Karpas-422 (cell line): Measurements from ENCODE around the gene RANGRF. TPM values are rescaled to one million over a fixed set of nuclear protein-coding genes. Genes with fewer than 3 reads are reported as not detected.

ENCODE experiments used
- DNase-seq: peaks from one replicate; pipeline ENCODE4 v3.0.0-alpha.2; 2015
- H2AFZ ChIP-seq: fragments of 200-600 bp; sonication (generic); 2 replicates; pipeline ENCODE4 v1.6.1; 2014; ENCODE audit warnings: antibody characterized with exemption, low read length, mixed read lengths
- H3K27ac ChIP-seq: fragments of 200-600 bp; sonication (generic); 2 replicates; pipeline ENCODE4 v1.5.1; 2014; ENCODE audit warnings: mild to moderate bottlenecking, low read length, moderate library complexity
- H3K27me3 ChIP-seq: fragments of 200-600 bp; sonication (generic); 2 replicates; pipeline ENCODE4 v1.6.1; 2014; ENCODE audit warnings: low read length, mixed read lengths
- H3K36me3 ChIP-seq: fragments of 200-600 bp; sonication (generic); 2 replicates; pipeline ENCODE4 v1.6.1; 2014; ENCODE audit warnings: low read length, mixed read lengths; ENCODE audit not compliant: insufficient read depth
- H3K4me1 ChIP-seq: fragments of 200-600 bp; sonication (generic); 2 replicates; pipeline ENCODE4 v1.6.1; 2014; ENCODE audit warnings: mild to moderate bottlenecking, low read length, mixed read lengths
- H3K4me2 ChIP-seq: fragments of 200-600 bp; sonication (generic); 2 replicates; pipeline ENCODE4 v1.6.1; 2014; ENCODE audit warnings: low read length, low read depth, mild to moderate bottlenecking; ENCODE audit not compliant: poor library complexity, severe bottlenecking
- H3K4me3 ChIP-seq: fragments of 200-600 bp; sonication (generic); 2 replicates; pipeline ENCODE4 v1.5.1; 2014; ENCODE audit warnings: mild to moderate bottlenecking, antibody characterized with exemption, low read length, mixed read lengths
- H3K79me2 ChIP-seq: fragments of 200-600 bp; sonication (generic); 2 replicates; pipeline ENCODE4 v1.6.1; 2014; ENCODE audit warnings: mild to moderate bottlenecking, low read length, mixed read lengths
- H3K9ac ChIP-seq: fragments of 200-600 bp; sonication (generic); 2 replicates; pipeline ENCODE4 v1.6.0; 2014; ENCODE audit warnings: low read length
- H3K9me2 ChIP-seq: fragments of 200-600 bp; sonication (generic), shearing (Covaris generic); replicated peaks from 2 replicates; pipeline ENCODE4 v1.6.0; 2014; ENCODE audit warnings: mild to moderate bottlenecking, low read length, moderate library complexity; ENCODE audit not compliant: insufficient read depth
- H3K9me3 ChIP-seq: fragments of 300-700, 200-600 bp; sonication (generic); 2 replicates; pipeline ENCODE4 v1.6.1; 2014; ENCODE audit warnings: low read length, mixed read lengths
- H4K20me1 ChIP-seq: fragments of 200-600 bp; sonication (generic); 2 replicates; pipeline ENCODE4 v1.6.1; 2014; ENCODE audit warnings: mild to moderate bottlenecking, antibody characterized with exemption, low read length, low read depth; ENCODE audit not compliant: insufficient read depth
- total RNA-seq: library from RNA; depleted of rRNA; stranded (reverse); fragments of >200 nt; shearing (Covaris generic); gene quantifications from 2 replicates; pipeline ENCODE4 v1.2.3, GENCODE V29; 2014; ENCODE audit warnings: low replicate concordance

Gene RANGRF
- total RNA-seq, 1 experiment from 2014 or later, result 25.5 TPM

DNA sequence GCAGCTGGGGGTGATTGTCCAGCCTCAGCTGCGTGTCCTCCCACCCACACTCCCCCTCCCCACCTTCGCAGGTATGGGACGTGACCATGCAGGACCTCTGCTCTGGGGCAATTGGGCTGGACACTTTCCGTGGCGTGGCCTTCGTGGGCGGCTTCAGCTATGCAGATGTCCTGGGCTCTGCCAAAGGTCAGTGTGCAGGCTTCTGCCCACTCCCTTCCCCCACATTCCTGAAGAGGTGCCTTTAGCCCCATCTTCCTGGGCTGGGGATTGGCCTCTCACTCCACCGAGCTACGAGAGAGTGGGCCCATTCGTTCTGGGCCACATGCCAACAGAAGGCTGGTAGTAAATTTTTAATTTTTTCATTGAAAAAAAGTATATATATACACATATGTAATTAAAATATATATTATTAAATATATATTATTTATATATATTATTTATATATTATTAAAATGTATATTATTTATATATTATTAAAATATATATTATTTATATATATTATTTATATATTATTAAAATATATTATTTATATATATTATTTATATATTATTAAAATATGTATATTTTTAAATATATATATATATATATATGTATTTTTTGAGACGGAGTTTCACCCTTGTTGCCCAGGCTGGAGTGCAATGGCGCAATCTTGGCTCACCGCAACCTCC, 20.9 kb upstream of the RANGRF start:
- no peaks in the 10 kb centered on the region for H3K79me2 ChIP-seq
- no peak for DNase-seq
- no peaks in the 10 kb centered on the region for H3K27me3 ChIP-seq
- H3K36me3 ChIP-seq, result peaks cover 30% of the 10 kb centered on the region
- H3K4me2 ChIP-seq, result no peak overlapping the region
- H3K9me3 ChIP-seq, result no peaks in the 10 kb centered on the region
- H4K20me1 ChIP-seq, result no peaks in the 10 kb centered on the region
- no peak overlapping the region for H3K27ac ChIP-seq
- no peaks in the 10 kb centered on the region for H3K4me1 ChIP-seq
- H3K9ac ChIP-seq, result no peak overlapping the region
- H3K9me2 ChIP-seq, result no peaks in the 10 kb centered on the region
- no peak overlapping the region for H3K4me3 ChIP-seq
- no peak overlapping the region for H2AFZ ChIP-seq

DNA sequence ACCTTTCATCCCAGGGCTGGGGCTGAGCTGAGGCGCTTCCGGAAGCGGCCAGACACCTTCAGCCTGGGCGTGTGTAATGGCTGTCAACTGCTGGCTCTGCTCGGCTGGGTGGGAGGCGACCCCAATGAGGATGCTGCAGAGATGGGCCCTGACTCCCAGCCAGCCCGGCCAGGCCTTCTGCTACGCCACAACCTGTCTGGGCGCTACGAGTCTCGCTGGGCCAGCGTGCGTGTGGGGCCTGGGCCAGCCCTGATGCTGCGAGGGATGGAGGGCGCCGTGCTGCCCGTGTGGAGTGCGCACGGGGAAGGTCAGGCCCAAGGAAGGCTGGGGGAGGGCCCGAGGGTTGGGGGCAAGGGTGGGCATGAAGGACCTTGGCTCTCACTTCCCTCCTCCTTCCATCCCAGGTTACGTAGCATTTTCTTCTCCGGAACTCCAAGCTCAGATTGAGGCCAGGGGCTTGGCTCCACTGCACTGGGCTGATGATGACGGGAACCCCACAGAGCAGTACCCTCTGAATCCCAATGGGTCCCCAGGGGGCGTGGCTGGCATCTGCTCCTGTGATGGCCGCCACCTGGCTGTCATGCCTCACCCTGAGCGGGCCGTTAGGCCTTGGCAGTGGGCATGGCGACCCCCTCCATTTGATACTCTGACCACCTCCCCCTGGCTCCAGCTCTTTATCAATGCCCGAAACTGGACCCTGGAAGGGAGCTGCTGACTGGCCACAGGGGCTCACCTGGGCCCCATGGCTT, 19.7 kb upstream of the RANGRF start:
- Histone ChIP-seq H2AFZ (no peak overlapping the region), H3K27me3 (no peaks in the 10 kb centered on the region), H3K9me3 (no peaks in the 10 kb centered on the region), H3K4me1 (no peaks in the 10 kb centered on the region), H3K4me3 (no peak overlapping the region), H3K9ac (no peak overlapping the region), H3K9me2 (no peaks in the 10 kb centered on the region), H3K27ac (no peak overlapping the region), H3K4me2 (no peak overlapping the region), H3K36me3 (peaks cover 23% of the 10 kb centered on the region), H3K79me2 (no peaks in the 10 kb centered on the region), H4K20me1 (no peaks in the 10 kb centered on the region)
- DNase-seq, result no peak

DNA sequence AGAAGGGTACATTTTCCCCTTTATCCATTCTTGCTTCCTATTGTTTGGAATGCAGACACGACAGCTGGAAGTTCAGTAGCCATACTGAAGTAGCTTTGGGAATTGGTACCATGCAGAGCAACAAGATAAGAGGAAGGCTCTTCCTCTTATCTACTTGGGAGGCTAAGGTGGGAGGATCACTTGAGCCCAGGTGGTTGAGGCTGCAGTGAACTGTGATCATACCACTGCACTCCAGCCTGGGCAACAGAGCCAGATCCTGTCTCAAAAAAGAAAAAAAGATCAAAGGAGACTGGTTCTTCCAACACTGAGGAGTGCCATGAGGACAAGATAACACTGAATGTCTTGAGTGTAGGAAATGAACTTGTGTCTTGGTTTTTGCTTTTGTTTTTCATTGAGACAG, 16.0 kb upstream of the RANGRF start:
- DNase-seq, result no peak
- Histone ChIP-seq H4K20me1 (no peaks in the 10 kb centered on the region), H3K27me3 (no peaks in the 10 kb centered on the region), H3K4me2 (no peak overlapping the region), H3K79me2 (no peaks in the 10 kb centered on the region), H2AFZ (no peak overlapping the region), H3K4me1 (no peaks in the 10 kb centered on the region), H3K36me3 (peaks cover 17% of the 10 kb centered on the region), H3K9me3 (no peaks in the 10 kb centered on the region), H3K9ac (no peak overlapping the region), H3K27ac (no peak overlapping the region), H3K9me2 (no peaks in the 10 kb centered on the region), H3K4me3 (no peak overlapping the region)

DNA sequence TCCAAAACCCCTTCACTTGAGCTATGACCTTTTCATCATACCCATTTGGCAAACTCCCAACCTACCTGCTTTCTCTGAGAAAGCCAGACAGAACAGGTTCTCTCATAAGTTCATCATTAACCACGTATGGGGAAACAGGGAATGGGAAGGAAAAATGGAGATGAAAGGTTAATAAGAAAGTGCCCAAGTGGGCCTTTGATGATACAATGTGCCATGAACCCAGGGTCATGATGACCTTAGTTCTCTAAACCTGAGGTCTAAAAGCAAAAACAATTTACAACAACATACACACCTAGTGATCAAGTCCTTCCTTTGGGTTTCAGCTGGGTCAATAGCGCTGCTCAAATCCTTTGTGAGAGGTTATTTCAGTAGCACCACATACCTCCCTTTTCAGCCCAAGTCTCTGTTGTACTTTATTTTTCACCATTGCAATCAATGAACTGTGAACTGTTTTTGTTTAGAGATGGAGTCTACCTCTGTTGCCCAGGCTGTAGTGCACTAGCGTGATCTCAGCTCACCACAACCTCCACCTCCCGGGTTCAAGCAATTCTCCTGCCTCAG, 14.5 kb upstream of the RANGRF start:
- Histone ChIP-seq H3K9me3 (no peaks in the 10 kb centered on the region), H3K9me2 (no peaks in the 10 kb centered on the region), H3K4me2 (no peak overlapping the region), H3K4me1 (no peaks in the 10 kb centered on the region), H3K4me3 (no peak overlapping the region), H4K20me1 (no peaks in the 10 kb centered on the region), H3K27me3 (no peaks in the 10 kb centered on the region), H3K27ac (no peak overlapping the region), H3K9ac (no peak overlapping the region), H3K79me2 (no peaks in the 10 kb centered on the region), H2AFZ (no peak overlapping the region), H3K36me3 (peaks cover 12% of the 10 kb centered on the region; the same call in 1 of the 2 replicates)
- no peak for DNase-seq

DNA sequence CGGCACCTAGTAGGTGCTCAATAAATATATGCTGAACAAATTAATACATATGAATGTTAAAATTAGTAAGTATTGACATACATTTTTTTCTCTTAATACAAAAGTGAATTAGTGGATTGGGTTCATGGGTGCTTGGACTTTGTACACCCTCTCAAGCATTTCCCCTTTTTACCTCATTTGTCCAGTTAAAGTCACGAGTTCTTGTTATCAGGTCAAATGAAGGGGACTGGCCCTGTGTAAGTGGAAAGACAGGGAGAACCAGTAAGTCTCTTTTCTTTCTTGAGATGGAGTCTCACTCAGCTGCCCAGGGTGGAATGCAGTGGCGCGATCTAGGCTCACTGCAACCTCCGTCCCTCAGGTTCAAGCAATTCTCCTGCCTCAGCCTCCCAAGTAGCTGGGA, 13.7 kb upstream of the RANGRF start:
- H3K36me3 ChIP-seq, result 0 out of 2 replicates have a peak, but pooled peaks cover 7% of the 10 kb centered on the region
- H2AFZ ChIP-seq, result no peak overlapping the region
- H3K79me2 ChIP-seq, result no peaks in the 10 kb centered on the region
- H3K4me1 ChIP-seq, result no peaks in the 10 kb centered on the region
- no peak overlapping the region for H3K27ac ChIP-seq
- H4K20me1 ChIP-seq, result no peaks in the 10 kb centered on the region
- H3K9me3 ChIP-seq, result no peaks in the 10 kb centered on the region
- no peak for DNase-seq
- H3K4me3 ChIP-seq, result no peak overlapping the region
- H3K9ac ChIP-seq, result no peak overlapping the region
- no peaks in the 10 kb centered on the region for H3K9me2 ChIP-seq
- H3K27me3 ChIP-seq, result no peaks in the 10 kb centered on the region
- no peak overlapping the region for H3K4me2 ChIP-seq

DNA sequence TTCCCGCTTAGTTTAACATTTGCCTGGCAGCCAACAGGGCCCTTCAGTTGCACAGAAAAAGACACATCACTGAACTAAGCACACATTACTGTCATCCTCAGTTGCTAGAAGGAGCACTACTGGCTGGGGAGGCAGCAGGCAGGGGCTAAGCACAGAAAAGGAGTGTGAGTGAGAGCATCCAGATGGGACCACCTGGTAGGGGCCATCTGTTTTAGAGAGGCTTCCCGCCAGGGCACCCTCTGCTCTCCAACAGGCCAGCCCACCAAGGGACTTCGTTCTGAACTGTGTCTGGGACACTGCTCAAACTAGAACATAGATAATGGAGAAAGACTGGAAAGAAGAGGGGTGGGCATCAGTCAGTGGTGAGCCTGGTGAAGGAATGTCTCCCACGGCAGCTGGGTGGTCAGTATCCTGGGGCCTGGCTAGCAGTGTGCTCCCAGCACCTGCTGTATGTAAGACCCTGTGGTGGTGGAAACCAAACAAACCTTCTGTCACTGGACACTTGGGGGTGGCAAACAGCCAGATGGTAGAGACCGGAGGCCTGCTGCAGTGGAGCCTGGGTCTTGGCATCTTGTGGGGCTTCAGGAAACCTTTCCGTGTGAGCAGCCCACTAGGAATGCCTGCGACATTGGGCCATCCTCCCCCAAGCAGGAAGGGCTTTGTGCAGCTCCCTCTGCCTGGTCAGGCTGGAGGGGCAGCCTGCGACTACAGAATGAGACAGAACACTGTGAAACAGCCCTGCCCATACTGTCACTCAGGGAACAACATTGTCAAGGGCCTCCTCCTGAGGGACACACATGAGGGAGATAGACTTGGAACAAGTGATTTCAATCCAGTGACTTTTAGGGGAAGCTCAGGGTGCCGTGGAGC, 12.8 kb upstream of the RANGRF start:
- Histone ChIP-seq H3K4me1 (no peaks in the 10 kb centered on the region), H3K36me3 (0 out of 2 replicates have a peak, but pooled peaks cover 7% of the 10 kb centered on the region), H3K27me3 (no peaks in the 10 kb centered on the region), H3K9me2 (no peaks in the 10 kb centered on the region), H3K9ac (no peak overlapping the region), H3K79me2 (no peaks in the 10 kb centered on the region), H3K4me3 (no peak overlapping the region), H3K9me3 (no peaks in the 10 kb centered on the region), H2AFZ (no peak overlapping the region), H4K20me1 (no peaks in the 10 kb centered on the region), H3K4me2 (no peak overlapping the region), H3K27ac (no peak overlapping the region)
- DNase-seq, result no peak

DNA sequence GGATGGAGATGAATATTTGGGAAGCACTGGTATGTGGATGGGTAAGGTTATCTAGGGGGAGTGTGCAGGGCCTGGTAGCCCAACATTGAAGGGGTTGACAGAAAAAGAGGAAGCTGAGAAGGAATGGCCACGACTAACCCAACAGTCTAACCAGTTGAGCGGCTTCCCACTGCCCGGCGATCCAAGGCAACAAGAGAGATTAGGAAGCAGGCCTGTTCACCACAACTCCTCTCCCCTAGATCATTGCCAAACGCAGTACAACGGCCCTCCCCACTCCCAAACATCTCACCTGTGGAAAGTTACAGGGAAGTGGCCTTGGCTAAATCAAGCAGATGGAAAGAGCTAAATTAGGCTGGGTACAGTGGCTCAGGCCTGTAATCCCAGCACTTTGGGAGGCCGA, 11.2 kb upstream of the RANGRF start:
- DNase-seq, result no peak
- H3K27me3 ChIP-seq, result no peaks in the 10 kb centered on the region
- H2AFZ ChIP-seq, result no peak overlapping the region
- no peaks in the 10 kb centered on the region for H3K9me3 ChIP-seq
- H3K79me2 ChIP-seq, result no peaks in the 10 kb centered on the region
- no peaks in the 10 kb centered on the region for H3K9me2 ChIP-seq
- no peak overlapping the region for H3K9ac ChIP-seq
- no peak overlapping the region for H3K4me3 ChIP-seq
- H3K27ac ChIP-seq, result no peak overlapping the region
- H3K4me1 ChIP-seq, result no peaks in the 10 kb centered on the region
- H3K4me2 ChIP-seq, result no peak overlapping the region
- H4K20me1 ChIP-seq, result no peaks in the 10 kb centered on the region
- no peaks in the 10 kb centered on the region for H3K36me3 ChIP-seq

DNA sequence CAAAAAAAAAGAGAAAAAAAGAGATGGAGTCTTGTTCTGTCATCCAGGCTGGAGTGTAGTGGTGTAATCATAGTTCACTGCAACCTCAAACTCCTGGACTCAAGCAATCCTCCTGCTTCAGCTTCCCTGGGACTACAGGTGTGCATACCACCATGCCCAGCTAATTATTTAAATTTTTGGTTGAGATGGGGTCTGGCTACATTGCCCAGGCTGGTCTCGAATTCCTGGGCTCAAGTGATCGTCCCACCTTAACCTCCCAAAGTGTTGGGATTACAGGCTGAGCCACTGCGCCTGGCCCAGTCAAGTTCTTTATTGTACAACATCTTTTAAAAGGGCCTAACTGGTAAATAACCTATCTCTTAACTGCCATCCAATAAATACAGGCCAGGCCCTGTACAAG, 6.1 kb upstream of the RANGRF start:
- Histone ChIP-seq H4K20me1 (no peaks in the 10 kb centered on the region), H3K27me3 (no peaks in the 10 kb centered on the region), H3K79me2 (no peaks in the 10 kb centered on the region), H3K9me3 (no peaks in the 10 kb centered on the region), H3K4me3 (no peak overlapping the region), H2AFZ (no peak overlapping the region), H3K9ac (no peak overlapping the region), H3K4me1 (peaks cover 15% of the 10 kb centered on the region), H3K36me3 (no peaks in the 10 kb centered on the region), H3K4me2 (no peak overlapping the region), H3K27ac (no peak overlapping the region), H3K9me2 (no peaks in the 10 kb centered on the region)
- DNase-seq, result no peak
